HUES64 (cell line): ENCODE measurements around the gene ANP32B.
"Not testable (repeated sequence)": the region's sequence is repeated elsewhere in the genome, so short reads cannot be mapped to it uniquely, and the experiment has no call there.

Experiments used
- H3K27ac ChIP-seq: 2 replicates; pipeline ENCODE4 v1.7.0; 2013; ENCODE audit warnings: low read depth, low read length, inconsistent platforms
- H3K27me3 ChIP-seq: 2 replicates; pipeline ENCODE4 v1.6.1; 2013; ENCODE audit warnings: mild to moderate bottlenecking, low read length; ENCODE audit not compliant: insufficient read depth
- H3K36me3 ChIP-seq: 2 replicates; pipeline ENCODE4 v1.6.1; 2013; ENCODE audit warnings: mild to moderate bottlenecking, low read length; ENCODE audit not compliant: insufficient read depth
- H3K4me1 ChIP-seq: 2 replicates; pipeline ENCODE4 v1.6.1; 2013; ENCODE audit warnings: mild to moderate bottlenecking, low read length, moderate library complexity; ENCODE audit not compliant: insufficient read depth
- H3K4me3 ChIP-seq: 2 replicates; pipeline ENCODE4 v1.5.1; 2013; ENCODE audit warnings: mild to moderate bottlenecking, low read length, moderate library complexity
- H3K9ac ChIP-seq: 2 replicates; pipeline ENCODE4 v1.6.1; 2013; ENCODE audit warnings: mild to moderate bottlenecking, low read depth, low read length
- H3K9me3 ChIP-seq: 2 replicates; pipeline ENCODE4 v1.6.1; 2013; ENCODE audit warnings: low read depth, low read length; ENCODE audit not compliant: insufficient read depth
- WGBS: fragments of 150-250, 120-280 bp; methylation state at CpG from one replicate; pipeline ENCODE4 v1.1.7; 2013; ENCODE audit warnings: missing lambda C conversion rate; 5-methylcytosine and 5-hydroxymethylcytosine counted together

Gene ANP32B

DNA sequence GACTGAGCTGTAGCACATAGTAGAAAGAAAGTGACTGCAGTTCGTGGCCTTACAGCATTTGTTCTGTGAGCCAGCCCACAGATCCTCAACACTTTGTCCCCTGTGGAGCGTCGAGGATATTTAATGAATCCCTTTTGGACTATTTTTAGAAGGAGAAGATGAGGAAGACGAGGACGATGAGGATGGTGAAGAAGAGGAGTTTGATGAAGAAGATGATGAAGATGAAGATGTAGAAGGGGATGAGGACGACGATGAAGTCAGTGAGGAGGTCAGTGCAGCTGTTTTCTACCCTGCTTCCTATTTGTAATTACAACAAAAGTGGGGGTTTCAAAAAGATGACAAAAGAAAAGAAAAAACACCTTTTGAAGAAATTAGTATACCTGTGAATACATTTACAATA is 28.0 kb downstream of the ANP32B start:
- H3K27ac ChIP-seq: no peak overlapping the region
- H3K9ac ChIP-seq: no peak overlapping the region
- H3K4me3 ChIP-seq: no peak overlapping the region
- H3K36me3 ChIP-seq: peaks cover 98% of the 10 kb centered on the region
- H3K4me1 ChIP-seq: no peaks in the 10 kb centered on the region
- 95% methylated on average over 7 of the region's 7 CpGs for WGBS
- H3K27me3 ChIP-seq: no peaks in the 10 kb centered on the region
- no peaks in the 10 kb centered on the region for H3K9me3 ChIP-seq

DNA sequence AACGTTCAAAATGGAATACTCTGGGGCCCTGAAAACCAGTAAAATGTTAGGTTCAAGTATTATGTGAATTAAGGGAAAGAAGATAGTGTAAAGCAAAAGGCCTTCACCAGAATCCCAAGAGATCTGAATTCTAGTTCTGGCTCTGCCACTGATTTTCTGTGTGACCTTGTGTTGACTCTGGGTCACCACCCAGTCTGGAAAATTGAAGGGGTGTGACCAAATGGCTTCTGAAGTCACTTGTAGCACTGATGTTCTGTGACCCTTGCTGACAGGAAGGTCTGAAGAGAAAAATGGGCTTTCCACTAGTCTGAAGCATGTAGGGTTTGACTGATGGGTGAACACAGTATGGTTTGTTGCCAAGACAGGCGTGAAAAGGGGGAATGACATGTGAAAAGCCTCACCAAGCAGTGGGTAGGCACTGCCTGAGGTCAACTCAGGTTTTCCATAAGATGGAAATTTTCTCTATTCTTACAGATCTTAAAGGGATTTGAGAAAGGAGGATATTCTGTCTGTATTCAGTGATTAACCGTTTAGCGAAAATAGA is 33.1 kb downstream of the ANP32B start:
- Histone ChIP-seq H3K9me3 (no peaks in the 10 kb centered on the region), H3K4me3 (no peak overlapping the region), H3K27ac (no peak overlapping the region), H3K27me3 (no peaks in the 10 kb centered on the region), H3K36me3 (peaks cover 76% of the 10 kb centered on the region), H3K9ac (no peak overlapping the region), H3K4me1 (no peaks in the 10 kb centered on the region)
- 97% methylated on average over 4 of the region's 4 CpGs for WGBS

DNA sequence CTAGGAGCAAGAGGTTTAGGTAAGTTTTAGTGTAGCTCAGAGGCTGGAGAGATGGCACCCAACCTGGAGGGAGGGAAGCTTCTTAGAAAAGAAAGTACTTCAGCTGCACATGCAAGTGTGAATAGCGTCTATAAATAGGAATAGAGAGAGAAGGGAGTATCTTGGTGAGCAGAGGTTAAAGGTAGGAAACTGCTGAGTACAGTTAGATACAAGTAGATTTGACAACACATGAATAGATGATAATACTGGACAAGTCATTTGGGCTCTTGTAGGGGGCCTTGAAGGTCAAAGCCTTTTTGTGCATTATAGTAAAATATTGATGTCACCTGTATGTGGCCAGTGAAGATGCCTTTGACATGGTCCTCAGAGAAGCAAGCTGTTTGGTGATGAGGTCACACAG is 34.2 kb downstream of the ANP32B start:
- H3K9me3 ChIP-seq: no peaks in the 10 kb centered on the region
- H3K9ac ChIP-seq: no peak overlapping the region
- H3K4me3 ChIP-seq: no peak overlapping the region
- no peak overlapping the region for H3K27ac ChIP-seq
- no peaks in the 10 kb centered on the region for H3K4me1 ChIP-seq
- 94% methylated on average over 1 of the region's 1 CpG for WGBS
- H3K27me3 ChIP-seq: no peaks in the 10 kb centered on the region
- H3K36me3 ChIP-seq: peaks cover 65% of the 10 kb centered on the region

DNA sequence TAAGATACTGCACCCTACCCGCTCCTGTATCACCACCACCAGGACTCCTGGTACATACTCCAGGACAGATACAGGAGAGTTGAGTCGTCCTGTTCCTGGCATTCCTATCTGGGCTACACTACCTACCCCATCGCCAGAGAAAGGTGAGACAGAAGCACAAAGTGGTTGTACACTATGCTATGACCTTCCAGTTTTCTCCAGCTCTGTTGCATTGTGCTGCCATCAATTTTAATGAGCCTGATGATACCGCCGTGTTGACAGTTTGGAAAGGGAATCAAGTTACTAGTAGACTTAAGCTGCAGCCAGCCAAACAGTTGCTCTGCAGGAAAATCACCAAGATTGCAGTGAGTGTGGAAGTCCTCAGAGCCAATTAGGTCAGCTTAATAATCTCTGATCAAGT is 35.2 kb downstream of the ANP32B start:
- H3K36me3 ChIP-seq: peaks cover 55% of the 10 kb centered on the region
- H3K4me1 ChIP-seq: no peaks in the 10 kb centered on the region
- no peak overlapping the region for H3K27ac ChIP-seq

DNA sequence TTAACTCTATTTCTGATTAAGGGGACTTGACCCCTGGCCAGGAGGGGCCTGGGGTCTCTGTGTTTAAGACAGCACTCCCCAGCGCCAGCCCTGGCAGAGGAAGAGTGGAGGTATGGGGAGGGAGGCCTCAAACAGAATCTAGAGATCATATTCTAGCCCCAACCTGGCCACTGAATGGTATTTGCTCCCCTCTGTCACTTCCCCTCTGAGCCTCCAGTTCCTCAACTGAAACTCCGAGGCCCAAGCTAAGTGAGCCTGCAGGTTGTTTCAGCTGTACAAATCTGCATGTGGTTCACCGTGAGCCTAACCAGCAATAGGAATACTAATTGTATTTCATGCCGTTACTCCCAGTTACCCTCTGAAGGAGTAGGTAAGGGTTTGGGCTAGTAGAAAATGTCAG is 36.0 kb downstream of the ANP32B start:
- Histone ChIP-seq H3K36me3 (peaks cover 48% of the 10 kb centered on the region), H3K27ac (no peak overlapping the region)
- 69% methylated on average over 4 of the region's 4 CpGs for WGBS

More for the DNA sequence above, 35.2 kb downstream of the ANP32B start:
- no peak overlapping the region for H3K4me3 ChIP-seq
- 92% methylated on average over 5 of the region's 5 CpGs for whole genome bisulfite sequencing
- H3K9me3 ChIP-seq: no peaks in the 10 kb centered on the region
- H3K9ac ChIP-seq: no peak overlapping the region
- no peaks in the 10 kb centered on the region for H3K27me3 ChIP-seq

DNA sequence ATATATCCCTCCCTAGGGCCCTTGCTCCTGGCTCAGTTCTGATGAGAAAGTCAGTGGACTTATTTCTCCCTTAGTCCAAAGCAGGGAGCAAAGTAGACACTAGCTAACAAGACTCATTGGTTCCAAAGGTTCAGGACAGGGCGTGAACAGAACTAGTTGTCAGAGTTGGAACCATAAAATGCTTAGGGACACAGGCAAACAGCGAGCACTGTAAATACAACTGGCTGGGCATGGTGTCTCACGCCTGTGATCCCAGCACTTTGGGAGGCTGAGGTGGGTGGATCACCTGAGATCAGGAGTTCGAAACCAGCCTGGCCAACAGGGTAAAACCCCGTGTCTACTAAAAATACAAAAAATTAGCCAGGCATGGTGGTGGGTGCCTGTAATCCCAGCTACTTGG is 36.7 kb downstream of the ANP32B start:
- H3K4me3 ChIP-seq, H3K4me1 ChIP-seq, H3K27me3 ChIP-seq, H3K27ac ChIP-seq, H3K9ac ChIP-seq, H3K9me3 ChIP-seq: not testable (repeated sequence)
- WGBS: 78% methylated on average over 5 of the region's 5 CpGs
- H3K36me3 ChIP-seq: peaks cover 41% of the 10 kb centered on the region

More for the DNA sequence above, 36.0 kb downstream of the ANP32B start:
- Histone ChIP-seq H3K9ac (no peak overlapping the region), H3K27me3 (no peaks in the 10 kb centered on the region), H3K4me3 (no peak overlapping the region), H3K4me1 (no peaks in the 10 kb centered on the region), H3K9me3 (no peaks in the 10 kb centered on the region)

DNA sequence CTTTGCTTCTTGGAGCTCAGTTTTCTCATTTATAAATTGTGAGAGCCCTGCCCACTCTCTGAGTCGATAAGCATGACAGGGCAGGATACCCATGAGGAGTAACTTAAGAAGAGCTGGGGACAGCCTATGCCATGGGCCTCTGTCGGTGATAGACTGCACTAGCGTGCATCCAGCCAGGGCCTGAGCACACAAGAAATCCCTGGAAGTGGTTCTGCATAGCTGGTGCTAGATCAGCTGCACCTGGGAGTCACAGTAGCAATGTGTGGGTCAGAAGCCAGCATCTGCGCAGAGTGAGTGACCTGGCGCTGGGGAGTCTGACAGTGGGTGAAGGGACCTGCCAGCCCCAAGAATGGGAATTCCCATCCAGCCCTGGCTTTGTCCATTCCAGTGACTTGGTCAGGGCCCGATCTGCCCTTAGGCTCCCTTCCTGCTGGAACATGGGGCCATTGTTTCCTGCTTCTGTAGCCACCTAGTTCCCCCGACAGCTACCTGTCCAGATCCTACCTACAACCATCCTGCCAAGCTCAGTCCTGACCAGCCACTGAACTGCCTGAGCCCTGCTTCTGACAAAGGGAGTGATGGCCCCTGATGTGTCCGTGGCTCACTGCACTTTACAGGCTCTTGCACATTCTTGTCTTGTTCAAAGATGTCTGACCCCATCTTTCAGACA is 37.5 kb downstream of the ANP32B start:
- H3K27me3 ChIP-seq: no peaks in the 10 kb centered on the region
- WGBS: 93% methylated on average over 8 of the region's 8 CpGs
- H3K27ac ChIP-seq: no peak overlapping the region

DNA sequence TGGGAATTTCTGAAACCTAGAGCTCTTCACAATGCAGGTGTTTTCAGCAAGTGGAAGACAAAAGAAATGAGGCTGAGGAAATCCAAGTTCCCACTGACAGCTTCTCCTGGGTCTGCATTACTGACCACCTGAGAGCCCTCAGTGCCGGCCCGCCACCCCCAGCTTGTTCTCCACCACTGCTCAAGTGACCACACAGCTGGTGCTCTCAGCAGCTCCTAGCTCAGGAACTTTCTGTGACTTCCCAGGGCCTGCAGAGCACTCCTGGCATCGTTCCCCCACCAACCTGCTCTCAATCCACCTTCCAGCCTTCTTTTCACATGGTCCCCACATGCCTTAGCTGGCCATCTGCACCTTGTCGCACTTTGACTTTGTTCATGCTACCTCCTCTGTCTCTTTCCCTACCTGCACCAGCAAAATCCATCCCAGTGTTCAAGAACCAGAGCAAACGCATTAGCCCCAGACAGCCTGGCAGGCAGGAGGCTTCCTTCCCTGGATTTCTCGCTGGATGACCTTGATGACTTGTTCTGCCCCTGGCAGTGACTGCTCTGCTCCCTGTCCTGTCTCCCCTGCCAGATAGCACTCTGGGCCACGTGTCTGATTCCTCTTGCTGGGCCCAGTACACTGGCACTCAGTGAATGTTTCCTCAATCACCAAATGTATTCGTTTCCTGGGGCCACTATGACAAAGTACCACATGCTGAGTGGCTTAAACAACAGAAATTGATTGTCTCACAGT is 38.3 kb downstream of the ANP32B start:
- H3K9ac ChIP-seq: no peak overlapping the region
- no peaks in the 10 kb centered on the region for H3K9me3 ChIP-seq
- H3K36me3 ChIP-seq: peaks cover 25% of the 10 kb centered on the region
- WGBS: 86% methylated on average over 8 of the region's 8 CpGs
- H3K27me3 ChIP-seq: no peaks in the 10 kb centered on the region
- H3K4me3 ChIP-seq: no peak overlapping the region
- no peaks in the 10 kb centered on the region for H3K4me1 ChIP-seq
- H3K27ac ChIP-seq: no peak overlapping the region

More for the DNA sequence above, 37.5 kb downstream of the ANP32B start:
- no peak overlapping the region for H3K4me3 ChIP-seq
- no peaks in the 10 kb centered on the region for H3K4me1 ChIP-seq
- H3K9ac ChIP-seq: no peak overlapping the region
- no peaks in the 10 kb centered on the region for H3K9me3 ChIP-seq
- peaks cover 33% of the 10 kb centered on the region for H3K36me3 ChIP-seq

DNA sequence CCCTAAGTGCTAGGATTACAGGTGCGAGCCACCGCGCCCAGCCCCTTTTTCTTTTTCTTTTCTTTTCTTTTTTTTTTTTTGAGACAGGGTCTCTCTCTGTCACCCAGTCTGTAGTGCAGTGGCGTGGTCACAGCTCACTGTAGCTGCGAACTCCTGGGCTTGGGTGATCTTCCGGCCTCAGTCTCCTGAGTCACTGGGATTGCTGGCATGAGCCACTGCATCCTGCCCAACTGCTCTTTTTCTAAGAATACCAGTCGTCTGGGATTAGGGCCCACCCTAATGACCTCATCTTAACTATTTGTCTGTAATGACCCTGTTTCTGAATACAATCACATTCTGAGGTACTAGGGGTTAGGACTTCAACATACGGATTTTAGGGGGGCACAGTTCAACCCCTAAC is 39.3 kb downstream of the ANP32B start:
- H3K9ac ChIP-seq: no peak overlapping the region
- WGBS: 92% methylated on average over 8 of the region's 8 CpGs
- no peaks in the 10 kb centered on the region for H3K27me3 ChIP-seq
- H3K4me1 ChIP-seq: no peaks in the 10 kb centered on the region
- no peaks in the 10 kb centered on the region for H3K9me3 ChIP-seq
- H3K36me3 ChIP-seq: peaks cover 15% of the 10 kb centered on the region
- H3K4me3 ChIP-seq: no peak overlapping the region
- no peak overlapping the region for H3K27ac ChIP-seq

DNA sequence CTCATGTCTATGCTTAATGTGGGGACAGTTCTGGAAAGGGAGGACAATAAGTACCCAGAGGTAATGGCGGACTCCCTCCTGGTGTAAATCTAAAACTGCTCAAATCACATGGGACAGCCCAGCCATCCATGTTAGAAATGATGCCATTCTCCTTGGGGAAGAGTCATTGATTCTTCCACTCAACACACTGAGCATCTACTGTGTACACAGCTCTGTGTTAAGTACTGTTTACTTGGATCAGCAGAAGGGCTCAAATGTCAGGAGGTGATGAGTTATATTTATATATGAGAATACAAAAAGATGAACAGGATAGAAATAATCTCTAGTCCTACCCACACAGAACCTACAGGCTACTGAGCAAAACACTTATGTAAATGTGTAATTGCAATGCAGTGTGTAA is 41.6 kb downstream of the ANP32B start:
- Histone ChIP-seq H3K27me3 (no peaks in the 10 kb centered on the region), H3K27ac (no peak overlapping the region), H3K9me3 (no peaks in the 10 kb centered on the region), H3K9ac (no peak overlapping the region), H3K4me1 (no peaks in the 10 kb centered on the region), H3K36me3 (no peaks in the 10 kb centered on the region), H3K4me3 (no peak overlapping the region)
- WGBS: 90% methylated on average over 1 of the region's 1 CpG

DNA sequence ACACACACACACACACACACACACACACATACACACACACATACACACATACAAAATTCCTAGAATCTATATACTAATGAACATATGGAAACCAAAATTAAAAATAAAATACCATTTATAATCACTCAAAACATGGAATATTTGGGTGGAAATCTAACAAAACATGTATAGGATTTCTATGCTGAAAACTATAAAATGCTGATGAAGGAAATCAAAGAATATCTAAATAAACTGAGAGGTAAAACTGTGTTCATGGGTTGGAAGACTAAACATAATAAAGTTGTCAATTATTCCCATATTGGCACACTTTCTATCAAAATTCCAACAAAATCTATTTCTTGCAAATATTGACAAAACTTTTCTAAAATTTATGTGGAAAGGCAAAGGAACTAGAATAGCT is 48.0 kb downstream of the ANP32B start:
- H3K4me1 ChIP-seq: no peaks in the 10 kb centered on the region
- H3K9ac ChIP-seq: no peak overlapping the region
- H3K4me3 ChIP-seq: no peak overlapping the region
- peaks cover 11% of the 10 kb centered on the region for H3K27me3 ChIP-seq
- no peaks in the 10 kb centered on the region for H3K36me3 ChIP-seq
- no peak overlapping the region for H3K27ac ChIP-seq
- no peaks in the 10 kb centered on the region for H3K9me3 ChIP-seq
